ENCODE measurements around the gene SOBP.

The SOBP gene

GRCh38 chr6:107682721-107683120 is 192.8 kb downstream of the SOBP start:
- no peak for DNase-seq (ENCODE audit: low read depth in 1 of 2, low spot score in 1 of 2)

GRCh38 chr6:107683183-107683582 is 193.3 kb downstream of the SOBP start:
- no peak for DNase-seq (ENCODE audit: low read depth in 1 of 2, low spot score in 1 of 2)

- DNase-seq (ENCODE audit: low read depth in 1 of 2, low spot score in 1 of 2) = no peak
Measured at GRCh38 chr6:107684996-107685395, 195.1 kb downstream of the SOBP start.

GRCh38 chr6:107689190-107689589 is 199.3 kb downstream of the SOBP start:
- DNase-seq (ENCODE audit: low read depth in 1 of 2, low spot score in 1 of 2) = no peak

- no peak for DNase-seq (ENCODE audit: low read depth in 1 of 2, low spot score in 1 of 2)
Measured at GRCh38 chr6:107689951-107690642, 200.2 kb downstream of the SOBP start.

GRCh38 chr6:107690643-107691061 is 200.7 kb downstream of the SOBP start:
- DNase-seq (ENCODE audit: low read depth in 1 of 2, low spot score in 1 of 2) = no peak

- no peak for DNase-seq (ENCODE audit: low read depth in 1 of 2, low spot score in 1 of 2)
Measured at GRCh38 chr6:107691062-107691751, 201.3 kb downstream of the SOBP start.

GRCh38 chr6:107692351-107692750 is 202.4 kb downstream of the SOBP start:
- no peak for DNase-seq (ENCODE audit: low read depth in 1 of 2, low spot score in 1 of 2)

- no peak for DNase-seq (ENCODE audit: low read depth in 1 of 2, low spot score in 1 of 2)
Measured at GRCh38 chr6:107695061-107695720, 205.3 kb downstream of the SOBP start.

GRCh38 chr6:107697682-107698081 is 207.8 kb downstream of the SOBP start:
- no peak for DNase-seq (ENCODE audit: low read depth in 1 of 2, low spot score in 1 of 2)

- no peak for DNase-seq (ENCODE audit: low read depth in 1 of 2, low spot score in 1 of 2)
Measured at GRCh38 chr6:107698146-107698545, 208.2 kb downstream of the SOBP start.

GRCh38 chr6:107699254-107699653 is 209.3 kb downstream of the SOBP start:
- DNase-seq (ENCODE audit: low read depth in 1 of 2, low spot score in 1 of 2) = no peak

- DNase-seq (ENCODE audit: low read depth in 1 of 2, low spot score in 1 of 2) = no peak
Measured at GRCh38 chr6:107699697-107700325, 209.9 kb downstream of the SOBP start.

- DNase-seq (ENCODE audit: low read depth in 1 of 2, low spot score in 1 of 2) = no peak
Measured at GRCh38 chr6:107703606-107704005, 213.7 kb downstream of the SOBP start.

GRCh38 chr6:107704347-107705013 is 214.6 kb downstream of the SOBP start:
- no peak for DNase-seq (ENCODE audit: low read depth in 1 of 2, low spot score in 1 of 2)

GRCh38 chr6:107706516-107707115 is 216.7 kb downstream of the SOBP start:
- DNase-seq (ENCODE audit: low read depth in 1 of 2, low spot score in 1 of 2) = no peak

GRCh38 chr6:107707346-107708275 is 217.7 kb downstream of the SOBP start:
- DNase-seq (ENCODE audit: low read depth in 1 of 2, low spot score in 1 of 2) = no peak

- no peak for DNase-seq (ENCODE audit: low read depth in 1 of 2, low spot score in 1 of 2)
Measured at GRCh38 chr6:107708435-107708834, 218.5 kb downstream of the SOBP start.

- DNase-seq (ENCODE audit: low read depth in 1 of 2, low spot score in 1 of 2) = no peak
Measured at GRCh38 chr6:107709341-107709740, 219.4 kb downstream of the SOBP start.
